Thyroid gland (tissue), 4 donors: Measurements from ENCODE around the gene ADCY5. TPM values are rescaled to one million over a fixed set of nuclear protein-coding genes. Genes with fewer than 3 reads are reported as not detected.

Experiments
- DNase-seq, 2 donors: peaks; one replicate each; pipeline ENCODE4 v3.0.0-alpha.2; 2019
- H3K27ac ChIP-seq, 3 donors: fragments of 200-600 bp; sonication (generic); 1 replicate in 2 of 3; 2 replicates in 1 of 3; pipeline ENCODE4 v1.5.1; 2016 to 2019; ENCODE audit warnings: mild to moderate bottlenecking in 1 of 3, moderate library complexity in 1 of 3
- H3K27me3 ChIP-seq: fragments of 200-600 bp; sonication (generic); one replicate; pipeline ENCODE4 v1.5.1; 2019
- H3K36me3 ChIP-seq, 2 donors: fragments of 200-600 bp; sonication (generic); one replicate each; pipeline ENCODE4 v1.5.1; 2016 to 2019
- H3K4me1 ChIP-seq, 2 donors: fragments of 200-600 bp; sonication (generic); one replicate each; pipeline ENCODE4 v1.5.1; 2017 to 2019
- H3K4me3 ChIP-seq, 3 donors: fragments of 200-600 bp; sonication (generic); replicated peaks in 1 of 3; 1 replicate in 2 of 3; 2 replicates in 1 of 3; pipeline ENCODE4 v1.5.1; 2016; ENCODE audit warnings: mild to moderate bottlenecking in 1 of 3
- H3K9me3 ChIP-seq: fragments of 200-600 bp; sonication (generic); one replicate; pipeline ENCODE4 v1.5.1; 2017
- CTCF ChIP-seq, 6 experiments: fragments of 200-600 bp in 3 of 6; fragments of 450-650 bp in 3 of 6; sonication (generic) in 3 of 6; IDR thresholded peaks; one replicate each; pipeline ENCODE4 v1.5.1; 2016 to 2019; ENCODE audit warnings: antibody characterized with exemption in 6 of 6, mild to moderate bottlenecking in 2 of 6, inconsistent platforms in 1 of 6, moderate library complexity in 1 of 6
- POLR2A ChIP-seq, 2 donors: fragments of 450-650 bp; IDR thresholded peaks; one replicate each; pipeline ENCODE4 v1.6.1; 2017; ENCODE audit warnings: antibody characterized with exemption in 2 of 2, mild to moderate bottlenecking in 2 of 2, moderate library complexity in 1 of 2
- WGBS, 2 donors: methylation state at CpG; one replicate each; pipeline ENCODE4 v1.1.5; 2017; 5-methylcytosine and 5-hydroxymethylcytosine counted together
- intact Hi-C: fragments of 100-400 bp; cut with DNase I; formaldehyde crosslinking; loops from one replicate; pipeline ENCODE4 v1.15.1; 2023
- total RNA-seq, 4 donors: library from RNA; depleted of rRNA; stranded (reverse); fragments of >200 nt; gene quantifications; one replicate each; pipeline ENCODE4 v1.2.3, GENCODE V29; 2016

The ADCY5 gene
- total RNA-seq, 4 donors from 2014 or later, result 0.78 to 2.7 (median 1.8) TPM

- 74 to 82% methylated on average over 13 of the region's 13 CpGs for WGBS, 2 donors
- Histone ChIP-seq H3K9me3 (no peaks in the 10 kb centered on the region), H3K27me3 (no peaks in the 10 kb centered on the region), H3K27ac (no peak overlapping the region), H3K4me3 (no peak overlapping the region), H3K36me3 (no peaks in the 10 kb centered on the region), H3K4me1 (no peaks in the 10 kb centered on the region)
- no peak for DNase-seq
- TF ChIP-seq POLR2A (IDR thresholded peaks at IDR 0.05) (no peak), CTCF (IDR thresholded peaks at IDR 0.05) (no peak)
- intact Hi-C loops, result no loop called here
Observed at GRCh38 chr3:123397921-123398785, 50.7 kb downstream of the ADCY5 start.

- no peak for TF ChIP-seq CTCF (IDR thresholded peaks at IDR 0.05)
- no peak for TF ChIP-seq POLR2A (IDR thresholded peaks at IDR 0.05)
- H3K9me3 ChIP-seq, result no peaks in the 10 kb centered on the region
- H3K4me1 ChIP-seq, result no peaks in the 10 kb centered on the region
- 90 to 92% methylated on average over 5 of the region's 5 CpGs for WGBS, 2 donors
- H3K27ac ChIP-seq, result no peak overlapping the region
- H3K4me3 ChIP-seq, result no peak overlapping the region
- no peaks in the 10 kb centered on the region for H3K36me3 ChIP-seq
- no peak for DNase-seq
- no peaks in the 10 kb centered on the region for H3K27me3 ChIP-seq
- intact Hi-C loops, result no loop called here
Observed at GRCh38 chr3:123397050-123397590, 51.8 kb downstream of the ADCY5 start.

GRCh38 chr3:123396171-123397049 lies 52.5 kb downstream of the ADCY5 start:
- Histone ChIP-seq H3K27me3 (no peaks in the 10 kb centered on the region), H3K4me3 (no peak overlapping the region), H3K36me3 (no peaks in the 10 kb centered on the region), H3K4me1 (no peaks in the 10 kb centered on the region), H3K27ac (no peak overlapping the region), H3K9me3 (no peaks in the 10 kb centered on the region)
- DNase-seq, result no peak
- intact Hi-C loops, result no loop called here
- WGBS, 2 donors, result 59 to 60% methylated on average over 7 to 8 of the region's 8 CpGs
- TF ChIP-seq CTCF (IDR thresholded peaks at IDR 0.05), result no peak
- no peak for TF ChIP-seq POLR2A (IDR thresholded peaks at IDR 0.05)

- Histone ChIP-seq H3K36me3 (no peaks in the 10 kb centered on the region), H3K4me3 (no peak overlapping the region), H3K27me3 (no peaks in the 10 kb centered on the region), H3K4me1 (no peaks in the 10 kb centered on the region), H3K27ac (no peak overlapping the region), H3K9me3 (no peaks in the 10 kb centered on the region)
- 96 to 97% methylated on average over 5 of the region's 5 CpGs for WGBS, 2 donors
- intact Hi-C loops, result no loop called here
- no peak for TF ChIP-seq CTCF (IDR thresholded peaks at IDR 0.05)
- DNase-seq, result no peak
Observed at GRCh38 chr3:123395235-123395634, 53.7 kb downstream of the ADCY5 start.
